H9 (cell line): ENCODE measurements around the gene EPM2A. TPM values are rescaled to one million over a fixed set of nuclear protein-coding genes. Genes with fewer than 3 reads are reported as not detected.

Experiments
- DNase-seq: peaks from one replicate; pipeline ENCODE4 v3.0.0-alpha.2; 2017
- H2AFZ ChIP-seq: one replicate; pipeline ENCODE4 v1.6.1; 2013; ENCODE audit warnings: mild to moderate bottlenecking, low read length, control low read depth, moderate library complexity
- H2AK5ac ChIP-seq: 2 replicates; pipeline ENCODE4 v1.6.1; 2013; ENCODE audit warnings: low read length, control low read depth, mixed read lengths; ENCODE audit not compliant: insufficient read length
- H2BK120ac ChIP-seq: one replicate; pipeline ENCODE4 v1.6.1; 2013; ENCODE audit warnings: low read depth, mild to moderate bottlenecking, low read length, control low read depth, inconsistent platforms; ENCODE audit not compliant: poor library complexity, severe bottlenecking
- H2BK12ac ChIP-seq: 2 replicates; pipeline ENCODE4 v1.6.1; 2013; ENCODE audit warnings: low read length, control low read depth, mixed read lengths, low read depth; ENCODE audit not compliant: insufficient read length
- H2BK15ac ChIP-seq: 2 replicates; pipeline ENCODE4 v1.6.1; 2013; ENCODE audit warnings: low read depth, low read length, control low read depth
- H2BK20ac ChIP-seq: one replicate; pipeline ENCODE4 v1.6.1; 2013; ENCODE audit warnings: low read depth, mild to moderate bottlenecking, low read length, control low read depth, inconsistent platforms; ENCODE audit not compliant: poor library complexity, severe bottlenecking
- H2BK5ac ChIP-seq: 2 replicates; pipeline ENCODE4 v1.6.1; 2013; ENCODE audit warnings: low read length, control low read depth, mixed read lengths; ENCODE audit not compliant: insufficient read length
- H3K14ac ChIP-seq: 2 replicates; pipeline ENCODE4 v1.6.1; 2013; ENCODE audit warnings: low read length, control low read depth; ENCODE audit not compliant: insufficient read depth
- H3K18ac ChIP-seq: 2 replicates; pipeline ENCODE4 v1.6.1; 2013; ENCODE audit warnings: low read depth, mild to moderate bottlenecking, mixed read lengths, low read length, control low read depth; ENCODE audit not compliant: insufficient read length
- H3K23ac ChIP-seq: 2 replicates; pipeline ENCODE4 v1.6.1; 2013; ENCODE audit warnings: low read length, control low read depth, mixed read lengths, low read depth; ENCODE audit not compliant: insufficient read length
- H3K23me2 ChIP-seq: 2 replicates; pipeline ENCODE4 v1.6.1; 2013; ENCODE audit warnings: low read depth, mild to moderate bottlenecking, mixed read lengths, low read length, control low read depth; ENCODE audit not compliant: insufficient read length, poor library complexity, severe bottlenecking
- H3K27ac ChIP-seq: 2 replicates; pipeline ENCODE4 v1.5.1; 2013; ENCODE audit warnings: low read length, control low read depth, mixed read lengths, low read depth; ENCODE audit not compliant: insufficient read length
- H3K27me3 ChIP-seq: 2 replicates; pipeline ENCODE4 v1.6.1; 2013; ENCODE audit warnings: low read length, control low read depth, inconsistent platforms; ENCODE audit not compliant: insufficient read depth
- H3K4ac ChIP-seq: 2 replicates; pipeline ENCODE4 v1.6.1; 2013; ENCODE audit warnings: low read depth, mild to moderate bottlenecking, control low read depth, inconsistent platforms, low read length, moderate library complexity
- H3K4me1 ChIP-seq: 2 replicates; pipeline ENCODE4 v1.6.1; 2013; ENCODE audit warnings: low read length, control low read depth, inconsistent platforms; ENCODE audit not compliant: insufficient read depth
- H3K4me2 ChIP-seq: 2 replicates; pipeline ENCODE4 v1.6.1; 2013; ENCODE audit warnings: low read length, control low read depth, mixed read lengths; ENCODE audit not compliant: insufficient read length, insufficient read depth
- H3K56ac ChIP-seq: 2 replicates; pipeline ENCODE4 v1.6.1; 2013; ENCODE audit warnings: low read depth, mild to moderate bottlenecking, mixed read lengths, low read length, control low read depth; ENCODE audit not compliant: insufficient read length
- H3K79me1 ChIP-seq: 2 replicates; pipeline ENCODE4 v1.6.1; 2013; ENCODE audit warnings: low read depth, mild to moderate bottlenecking, moderate library complexity, low read length, control low read depth, inconsistent platforms; ENCODE audit not compliant: insufficient read depth, poor library complexity, severe bottlenecking
- H3K79me2 ChIP-seq: 2 replicates; pipeline ENCODE4 v1.6.1; 2013; ENCODE audit warnings: low read length, control low read depth, inconsistent platforms; ENCODE audit not compliant: insufficient read depth
- H3K9ac ChIP-seq: 2 replicates; pipeline ENCODE4 v1.6.1; 2013; ENCODE audit warnings: low read length, control low read depth, mixed read lengths; ENCODE audit not compliant: insufficient read length; ENCODE audit errors: extremely low read depth
- H3K9me3 ChIP-seq: one replicate; pipeline ENCODE4 v1.6.1; 2013; ENCODE audit warnings: low read depth, low read length, inconsistent platforms; ENCODE audit not compliant: control insufficient read depth
- H3T11ph ChIP-seq: one replicate; pipeline ENCODE4 v1.6.1; 2013; ENCODE audit warnings: mild to moderate bottlenecking, low read length, control low read depth, inconsistent platforms
- H4K20me1 ChIP-seq: one replicate; pipeline ENCODE4 v1.6.1; 2013; ENCODE audit not compliant: control insufficient read depth, insufficient read length, insufficient read depth
- H4K5ac ChIP-seq: 2 replicates; pipeline ENCODE4 v1.6.1; 2013; ENCODE audit warnings: low read depth, mild to moderate bottlenecking, mixed read lengths, low read length, control low read depth; ENCODE audit not compliant: insufficient read length
- H4K8ac ChIP-seq: replicated peaks from 2 replicates; pipeline ENCODE4 v1.6.1; 2013; ENCODE audit warnings: low read length, control low read depth, mixed read lengths, low read depth; ENCODE audit not compliant: insufficient read length
- H4K91ac ChIP-seq: 2 replicates; pipeline ENCODE4 v1.6.1; 2013; ENCODE audit warnings: low read depth, mild to moderate bottlenecking, moderate library complexity, mixed read lengths, low read length, control low read depth; ENCODE audit not compliant: insufficient read length
- H3K27ac Mint-ChIP-seq, 3 experiments: 2 replicates in 2 of 3; 3 replicates in 1 of 3; pipeline ENCODE4 v1.8.0; 2020 to 2021; ENCODE audit warnings: mixed read lengths in 3 of 3, mild to moderate bottlenecking in 1 of 3, moderate library complexity in 1 of 3
- H3K27me3 Mint-ChIP-seq: 2 replicates; pipeline ENCODE4 v1.8.0; 2021; ENCODE audit warnings: low read depth, mild to moderate bottlenecking, moderate library complexity, mixed read lengths
- H3K36me3 Mint-ChIP-seq, 3 experiments: 2 replicates in 2 of 3; 3 replicates in 1 of 3; pipeline ENCODE4 v1.8.0; 2020 to 2021; ENCODE audit warnings: low read depth in 3 of 3, mixed read lengths in 3 of 3; ENCODE audit not compliant: insufficient read depth in 1 of 3
- H3K4me1 Mint-ChIP-seq, 2 experiments: 2 replicates each; pipeline ENCODE4 v1.8.0; 2020; ENCODE audit warnings: mixed read lengths in 2 of 2
- H3K4me3 Mint-ChIP-seq, 2 experiments: 2 replicates in 1 of 2; 3 replicates in 1 of 2; pipeline ENCODE4 v1.8.0; 2020 to 2021; ENCODE audit warnings: mild to moderate bottlenecking in 2 of 2, mixed read lengths in 2 of 2, moderate library complexity in 1 of 2
- H3K9me3 Mint-ChIP-seq, 2 experiments: 2 replicates in 1 of 2; 3 replicates in 1 of 2; pipeline ENCODE4 v1.8.0; 2020; ENCODE audit warnings: mild to moderate bottlenecking in 2 of 2, mixed read lengths in 2 of 2, moderate library complexity in 1 of 2
- WGBS: extraction: QIAGEN DNeasy Blood & Tissue Kit; methylation state at CpG from one replicate; pipeline ENCODE4 v1.1.7; 2013; ENCODE audit warnings: missing lambda C conversion rate, low lambda C conversion rate, mixed read lengths; ENCODE audit not compliant: insufficient read length; ENCODE audit errors: extremely low coverage; 5-methylcytosine and 5-hydroxymethylcytosine counted together
- total RNA-seq: library from RNA; stranded (reverse); gene quantifications from 2 replicates; pipeline ENCODE4 v1.2.1, GENCODE V29; 2021
- TF ChIP-seq, protein P1 (sequence below): fragments of 200-600 bp; sonication (generic); conservative IDR thresholded peaks from 3 replicates; pipeline ENCODE4 v1.8.0; 2021; ENCODE audit warnings: antibody characterized with exemption, mild to moderate bottlenecking

EPM2A gene
- total RNA-seq, 1 experiment from 2014 or later: 8.2 TPM

DNA sequence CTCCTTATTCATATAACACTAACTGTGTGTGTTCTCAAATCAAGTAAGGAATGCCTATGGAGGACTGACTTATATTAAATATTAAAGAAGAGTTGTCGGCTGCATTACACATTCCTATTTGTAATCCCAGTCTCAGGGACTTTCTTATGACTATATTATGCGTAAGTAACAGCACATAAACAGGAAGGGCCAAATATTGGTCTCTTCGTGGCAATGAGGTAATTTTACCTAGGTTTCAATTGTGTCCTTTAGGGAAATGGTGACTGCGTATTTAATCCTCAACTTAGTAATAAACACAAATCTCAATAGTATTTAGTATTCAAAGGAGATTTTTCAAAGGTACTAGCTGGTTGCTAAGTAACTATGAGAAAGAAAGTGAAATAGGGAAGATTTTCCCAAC, 22.8 kb upstream of the EPM2A start:
- H3K14ac ChIP-seq: no peak overlapping the region
- H3K9ac ChIP-seq: no peak overlapping the region
- H2BK15ac ChIP-seq: no peak overlapping the region
- no peaks in the 10 kb centered on the region for H3K36me3 Mint-ChIP-seq
- H3K9me3 ChIP-seq: no peaks in the 10 kb centered on the region
- no peak overlapping the region for H4K5ac ChIP-seq
- no peak overlapping the region for H3K4me2 ChIP-seq
- no peak overlapping the region for H2BK5ac ChIP-seq
- H3K23ac ChIP-seq: no peak overlapping the region
- no peak overlapping the region for H2AK5ac ChIP-seq
- TF ChIP-seq, protein P1, sequence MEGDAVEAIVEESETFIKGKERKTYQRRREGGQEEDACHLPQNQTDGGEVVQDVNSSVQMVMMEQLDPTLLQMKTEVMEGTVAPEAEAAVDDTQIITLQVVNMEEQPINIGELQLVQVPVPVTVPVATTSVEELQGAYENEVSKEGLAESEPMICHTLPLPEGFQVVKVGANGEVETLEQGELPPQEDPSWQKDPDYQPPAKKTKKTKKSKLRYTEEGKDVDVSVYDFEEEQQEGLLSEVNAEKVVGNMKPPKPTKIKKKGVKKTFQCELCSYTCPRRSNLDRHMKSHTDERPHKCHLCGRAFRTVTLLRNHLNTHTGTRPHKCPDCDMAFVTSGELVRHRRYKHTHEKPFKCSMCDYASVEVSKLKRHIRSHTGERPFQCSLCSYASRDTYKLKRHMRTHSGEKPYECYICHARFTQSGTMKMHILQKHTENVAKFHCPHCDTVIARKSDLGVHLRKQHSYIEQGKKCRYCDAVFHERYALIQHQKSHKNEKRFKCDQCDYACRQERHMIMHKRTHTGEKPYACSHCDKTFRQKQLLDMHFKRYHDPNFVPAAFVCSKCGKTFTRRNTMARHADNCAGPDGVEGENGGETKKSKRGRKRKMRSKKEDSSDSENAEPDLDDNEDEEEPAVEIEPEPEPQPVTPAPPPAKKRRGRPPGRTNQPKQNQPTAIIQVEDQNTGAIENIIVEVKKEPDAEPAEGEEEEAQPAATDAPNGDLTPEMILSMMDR: no peak
- no peaks in the 10 kb centered on the region for H3K4me1 ChIP-seq
- no peak overlapping the region for H2BK120ac ChIP-seq
- H3K4me1 Mint-ChIP-seq: no peaks in the 10 kb centered on the region
- no peak overlapping the region for H3K18ac ChIP-seq
- H3K27me3 Mint-ChIP-seq: no peaks in the 10 kb centered on the region; the same call in 1 of the 2 replicates
- H3K56ac ChIP-seq: no peak overlapping the region
- H3K4ac ChIP-seq: no peak overlapping the region
- no peak overlapping the region for H3K27ac ChIP-seq
- H4K91ac ChIP-seq: no peak overlapping the region
- H3T11ph ChIP-seq: no peak overlapping the region
- no peak for DNase-seq
- H2AFZ ChIP-seq: no peak overlapping the region
- WGBS: no CpG with 5 or more reads among the region's 4 CpGs
- no peaks in the 10 kb centered on the region for H4K20me1 ChIP-seq
- no peaks in the 10 kb centered on the region for H3K27me3 ChIP-seq
- H3K79me1 ChIP-seq: no peaks in the 10 kb centered on the region
- H2BK20ac ChIP-seq: no peak overlapping the region
- no peaks in the 10 kb centered on the region for H3K79me2 ChIP-seq
- no peak overlapping the region for H3K4me3 Mint-ChIP-seq
- no peaks in the 10 kb centered on the region for H3K9me3 Mint-ChIP-seq
- no peak overlapping the region for H3K27ac Mint-ChIP-seq
- no peaks in the 10 kb centered on the region for H3K23me2 ChIP-seq
- no peak overlapping the region for H2BK12ac ChIP-seq
- H4K8ac ChIP-seq: no peak overlapping the region
